GM18861 (cell line): ENCODE measurements around the gene NWD2.

Experiments
- ATAC-seq: cut with Tn5 transposase; IDR thresholded peaks from one replicate; pipeline ENCODE4 v1.9.1; 2021; ENCODE audit not compliant: unreplicated experiment

NWD2 gene

GRCh38 chr4:37438564-37439279 is 194.2 kb downstream of the NWD2 start:
- no peak for ATAC-seq

GRCh38 chr4:37439809-37440474 is 195.4 kb downstream of the NWD2 start:
- ATAC-seq: no peak

- ATAC-seq: no peak
These were observed 196.0 kb downstream of the NWD2 start for GRCh38 chr4:37440501-37440900.

- no peak for ATAC-seq
These were observed 196.9 kb downstream of the NWD2 start for GRCh38 chr4:37441231-37442061.

DNA sequence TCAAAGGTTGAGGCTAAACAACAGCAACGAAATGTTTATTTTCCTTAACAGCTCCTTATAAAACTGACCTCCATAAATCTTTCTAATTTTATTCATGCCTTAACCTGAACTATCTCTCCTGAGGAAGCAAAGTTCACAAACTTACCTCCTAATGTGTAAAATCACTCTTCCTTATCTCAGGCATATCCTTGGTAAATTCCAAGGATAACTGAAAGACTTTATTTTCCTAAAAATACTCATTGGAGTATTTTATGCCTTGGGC is 197.4 kb downstream of the NWD2 start:
- no peak for ATAC-seq

DNA sequence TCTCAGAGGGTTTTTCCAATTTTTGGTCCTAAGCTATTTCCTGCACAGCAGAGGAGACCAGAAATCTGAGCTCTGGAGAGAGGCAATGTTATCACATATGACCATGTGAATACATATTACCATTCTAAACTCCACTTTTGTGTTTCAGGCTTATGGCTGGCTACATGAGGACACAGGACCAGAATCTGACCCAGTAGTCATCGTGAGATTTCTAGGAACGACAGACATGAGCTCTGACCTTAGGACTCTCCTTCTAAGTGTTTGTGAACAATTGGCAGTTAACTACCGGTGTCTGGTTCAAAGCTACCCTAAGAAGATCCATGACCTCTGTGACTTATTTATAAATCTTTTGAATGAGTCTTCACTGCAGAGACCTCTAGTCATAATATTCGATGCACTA is 198.6 kb downstream of the NWD2 start:
- no peak for ATAC-seq

DNA sequence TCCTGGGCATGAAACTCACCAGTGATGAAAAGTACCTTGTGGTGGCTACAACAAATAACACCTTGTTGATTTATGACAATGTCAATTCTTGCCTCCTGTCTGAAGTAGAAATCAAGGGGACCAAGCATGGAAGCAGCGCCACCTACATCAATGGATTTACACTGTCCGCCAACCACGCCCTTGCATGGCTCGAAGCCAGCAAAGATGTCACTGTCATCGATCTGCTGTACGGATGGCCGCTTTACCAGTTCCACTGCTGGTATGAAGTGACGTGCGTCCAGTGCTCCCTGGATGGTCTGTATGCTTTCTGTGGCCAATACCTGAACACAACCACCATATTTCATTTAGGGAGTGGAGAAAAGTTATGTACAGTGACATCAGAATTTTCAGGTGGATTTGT is 200.5 kb downstream of the NWD2 start:
- no peak for ATAC-seq

DNA sequence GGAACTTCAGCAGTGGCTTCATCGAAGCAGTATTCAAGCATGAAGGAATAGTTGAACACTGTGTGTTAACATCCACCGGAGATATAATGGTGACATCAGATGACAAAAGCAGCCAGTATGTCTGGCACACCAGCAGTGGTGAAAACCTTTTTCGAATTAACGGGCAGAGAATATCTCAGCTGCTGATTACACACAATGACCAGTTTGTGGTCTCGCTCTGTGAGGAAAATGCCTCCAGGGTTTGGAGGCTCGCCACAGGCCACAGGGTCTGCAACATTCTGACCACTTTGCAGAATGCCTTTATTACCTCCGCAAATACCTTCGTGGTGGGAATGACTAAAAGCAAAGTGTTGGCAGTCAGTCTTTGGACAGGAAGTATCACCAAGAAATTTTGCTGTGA is 201.5 kb downstream of the NWD2 start:
- ATAC-seq: no peak

DNA sequence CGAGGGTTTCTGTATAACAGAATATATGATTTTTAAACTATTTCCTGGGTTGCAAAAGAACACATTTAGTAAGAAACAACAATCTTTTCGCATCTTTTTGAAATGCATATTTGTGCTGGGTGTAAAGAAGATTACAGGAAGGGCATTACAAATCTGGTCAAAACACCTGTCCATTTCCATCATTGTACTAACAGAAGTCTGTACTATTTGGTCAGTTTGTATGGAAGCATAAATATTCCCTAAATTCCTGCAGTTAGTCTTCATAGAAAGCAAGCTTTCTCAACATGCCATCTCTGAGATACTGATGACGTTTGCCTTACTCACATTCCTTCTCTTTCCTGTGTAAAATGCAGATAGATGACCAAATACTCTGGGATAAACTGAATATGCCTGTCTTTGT is 203.3 kb downstream of the NWD2 start:
- no peak for ATAC-seq

GRCh38 chr4:37450309-37450708 is 205.8 kb downstream of the NWD2 start:
- no peak for ATAC-seq

DNA sequence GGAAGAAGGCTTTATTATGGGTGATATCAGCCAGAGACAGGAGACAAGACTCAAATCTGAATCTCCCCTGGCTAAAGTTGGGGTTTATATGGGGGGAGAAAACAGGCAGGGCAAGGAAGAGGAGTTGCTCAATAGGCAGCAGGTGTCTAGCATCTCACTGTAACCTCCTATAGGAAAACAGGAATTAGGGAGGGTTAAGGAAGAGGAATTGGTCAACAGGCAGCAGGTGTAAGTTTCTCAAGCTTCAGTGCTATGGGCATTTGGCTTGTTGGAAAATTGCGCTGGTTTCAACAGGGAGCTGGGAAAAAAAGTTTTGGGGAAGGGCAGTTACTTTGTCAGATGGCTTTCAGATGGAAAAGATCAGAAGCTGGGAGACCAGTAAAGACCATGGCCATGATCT is 206.4 kb downstream of the NWD2 start:
- no peak for ATAC-seq

GRCh38 chr4:37451656-37452055 is 207.1 kb downstream of the NWD2 start:
- no peak for ATAC-seq

- ATAC-seq: peak; percentile 69
These were observed 208.4 kb downstream of the NWD2 start for GRCh38 chr4:37452952-37453280.

- ATAC-seq: peak; percentile 60
These were observed 208.9 kb downstream of the NWD2 start for GRCh38 chr4:37453281-37453998.

GRCh38 chr4:37453999-37454800 is 209.7 kb downstream of the NWD2 start:
- no peak for ATAC-seq

DNA sequence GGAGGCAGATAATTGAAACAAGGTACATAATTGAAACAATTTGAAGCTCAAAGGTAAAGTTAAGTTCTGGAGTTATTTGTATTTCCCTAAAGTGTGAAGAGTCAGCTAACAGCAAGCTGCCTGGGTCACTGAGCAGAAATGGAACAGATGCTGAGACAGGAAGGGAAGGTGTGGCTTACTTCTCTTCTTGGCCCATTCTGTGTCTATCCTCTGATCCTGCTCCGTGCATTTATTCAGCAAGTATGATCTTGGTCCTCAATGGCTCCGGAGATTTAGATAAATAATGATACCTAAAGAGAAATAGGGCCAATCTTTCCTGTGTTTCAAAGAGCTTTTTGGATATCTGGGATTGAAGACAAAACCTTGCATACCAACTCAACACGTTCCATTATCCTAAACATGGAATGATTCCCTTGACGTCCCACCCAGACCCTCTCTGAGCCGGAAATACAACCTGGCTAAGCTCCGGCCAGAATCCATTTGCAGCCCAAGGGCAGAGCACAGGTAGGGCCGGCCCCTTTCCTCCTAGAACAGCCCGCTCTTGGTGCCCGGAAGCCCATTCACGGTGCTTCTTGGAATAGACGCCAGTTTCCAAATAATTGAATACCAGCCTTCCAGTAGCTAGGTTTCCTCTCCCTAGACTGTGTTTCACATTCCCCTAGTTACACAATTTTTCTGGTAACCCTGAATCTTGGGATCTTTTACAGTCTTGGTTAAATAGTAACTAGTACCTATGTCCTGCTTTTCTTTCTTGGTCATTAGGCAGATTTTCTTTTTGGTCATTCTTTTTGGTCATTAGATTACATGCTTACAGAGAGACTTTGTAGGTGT is 211.0 kb downstream of the NWD2 start:
- no peak for ATAC-seq

DNA sequence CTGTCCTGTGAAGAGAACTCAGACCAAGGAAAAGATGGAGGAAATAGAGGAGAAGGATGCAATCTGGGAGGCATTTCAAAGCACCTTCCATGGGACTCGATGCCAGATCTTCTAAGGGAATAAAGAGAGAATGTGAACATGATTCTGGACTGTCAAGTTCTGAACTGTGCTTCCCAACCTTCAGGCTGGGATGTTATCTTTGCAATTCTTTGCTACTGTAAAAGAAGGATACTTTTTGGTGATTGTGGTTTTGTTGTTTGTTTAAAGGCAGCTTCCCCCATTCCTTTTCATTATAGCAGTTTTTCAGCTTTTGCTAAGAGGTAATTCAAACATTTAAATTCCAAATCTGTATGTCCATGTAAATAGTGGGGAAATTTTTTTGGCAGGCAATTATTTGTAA is 217.3 kb downstream of the NWD2 start:
- ATAC-seq: no peak

DNA sequence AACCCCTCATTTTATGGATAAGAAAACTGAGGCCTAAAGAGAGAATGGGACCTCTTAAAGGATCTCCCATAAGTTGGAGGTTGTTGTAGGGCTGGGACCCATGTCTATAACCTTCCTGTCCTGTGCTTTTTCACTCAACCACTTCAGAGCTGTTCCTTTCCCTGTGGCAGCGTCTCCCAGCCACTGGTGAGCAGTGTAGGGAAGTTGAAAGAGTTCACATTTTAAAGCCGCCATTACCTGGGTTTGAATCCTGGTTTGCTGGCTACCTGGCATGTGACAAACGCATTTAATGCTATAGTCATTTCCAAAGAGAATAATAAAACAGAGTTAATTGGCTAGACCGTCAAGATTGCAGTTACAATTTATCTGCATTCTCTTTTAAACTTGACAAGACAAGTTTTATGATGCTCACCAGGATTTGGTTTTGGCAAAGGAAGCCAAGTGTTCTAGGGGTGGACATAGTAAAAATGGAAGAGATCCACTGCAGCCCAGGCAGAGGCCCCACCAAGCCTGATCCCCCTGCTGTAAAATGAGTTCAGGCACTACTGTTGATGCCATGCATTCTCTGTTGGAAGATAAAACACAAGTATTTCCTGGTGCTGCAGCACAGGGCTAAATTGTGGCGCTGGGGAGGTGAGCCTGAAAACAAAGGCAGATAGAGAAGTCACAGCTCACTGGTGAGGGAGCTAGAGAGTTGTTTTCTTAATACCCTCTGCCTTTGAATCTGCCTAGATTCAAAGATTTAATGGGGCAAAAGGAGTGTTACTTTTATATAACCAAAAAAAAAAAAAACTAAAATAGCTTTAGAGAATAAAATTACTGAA is 218.7 kb downstream of the NWD2 start:
- ATAC-seq: no peak
